MM.1S (cell line): ENCODE measurements around the gene ABTB2.

Source experiments
- DNase-seq: peaks from one replicate; pipeline ENCODE4 v3.0.0-alpha.2; 2015
- H2AFZ ChIP-seq: fragments of 300-600 bp; sonication (generic); 2 replicates; pipeline ENCODE4 v1.6.0; 2016; ENCODE audit warnings: antibody characterized with exemption, low read length
- H3F3A ChIP-seq: fragments of 300-600 bp; sonication (generic); 2 replicates; pipeline ENCODE4 v1.6.1; 2016; ENCODE audit warnings: mild to moderate bottlenecking, antibody characterized with exemption, low read length, moderate library complexity, mixed read lengths; ENCODE audit not compliant: insufficient read depth
- H3K27ac ChIP-seq: fragments of 300-600 bp; sonication (generic); 2 replicates; pipeline ENCODE4 v1.5.1; 2016; ENCODE audit warnings: mild to moderate bottlenecking, low read length
- H3K27me3 ChIP-seq: fragments of 300-600 bp; sonication (generic); replicated peaks from 2 replicates; pipeline ENCODE4 v1.6.0; 2016; ENCODE audit warnings: low read length; ENCODE audit not compliant: insufficient read depth
- H3K36me3 ChIP-seq: fragments of 300-600 bp; sonication (generic); replicated peaks from 2 replicates; pipeline ENCODE4 v1.6.1; 2016; ENCODE audit warnings: mild to moderate bottlenecking, low read length, mixed read lengths; ENCODE audit not compliant: insufficient read depth
- H3K4me1 ChIP-seq: fragments of 300-600 bp; sonication (generic); 2 replicates; pipeline ENCODE4 v1.6.1; 2016; ENCODE audit warnings: low read length, mixed read lengths
- H3K4me2 ChIP-seq: fragments of 300-600 bp; sonication (generic); 2 replicates; pipeline ENCODE4 v1.6.0; 2016; ENCODE audit warnings: low read depth, low read length
- H3K4me3 ChIP-seq: fragments of 300-600 bp; sonication (generic); 2 replicates; pipeline ENCODE4 v1.5.1; 2016; ENCODE audit warnings: low read length, mixed read lengths
- H3K79me2 ChIP-seq: fragments of 300-600 bp; sonication (generic); 2 replicates; pipeline ENCODE4 v1.6.1; 2016; ENCODE audit warnings: mixed run types, low read length, mixed read lengths
- H3K9ac ChIP-seq: fragments of 300-600 bp; sonication (generic); 2 replicates; pipeline ENCODE4 v1.6.1; 2016; ENCODE audit warnings: low read length, mixed read lengths
- H3K9me2 ChIP-seq: fragments of 300-600 bp; sonication (generic); replicated peaks from 2 replicates; pipeline ENCODE4 v1.6.1; 2016; ENCODE audit warnings: mild to moderate bottlenecking, low read length, mixed read lengths; ENCODE audit not compliant: insufficient read depth
- H3K9me3 ChIP-seq: fragments of 300-600 bp; sonication (generic); replicated peaks from 2 replicates; pipeline ENCODE4 v1.6.1; 2016; ENCODE audit warnings: mild to moderate bottlenecking, low read length, mixed read lengths; ENCODE audit not compliant: insufficient read depth
- H4K20me1 ChIP-seq: fragments of 300-600 bp; sonication (generic); 2 replicates; pipeline ENCODE4 v1.6.1; 2016; ENCODE audit warnings: mild to moderate bottlenecking, low read length, moderate library complexity, mixed read lengths; ENCODE audit not compliant: insufficient read depth
- CTCF ChIP-seq: fragments of 300-600 bp; sonication (generic); IDR thresholded peaks from 2 replicates; pipeline ENCODE4 v1.5.1; 2016; ENCODE audit warnings: antibody characterized with exemption, low read length, mixed read lengths
- EZH2 ChIP-seq: fragments of 300-600 bp; sonication (generic); optimal IDR thresholded peaks from 2 replicates; pipeline ENCODE3; 2017; ENCODE audit warnings: low read depth, mild to moderate bottlenecking, antibody characterized with exemption, low read length, mixed read lengths
- EZH2phosphoT487 ChIP-seq: fragments of 300-600 bp; sonication (generic); IDR thresholded peaks from 2 replicates; pipeline ENCODE4 v1.6.1; 2018; ENCODE audit warnings: antibody characterized with exemption, low read length

ABTB2 gene

GRCh38 chr11:34330653-34331052, 27.2 kb downstream of the ABTB2 start:
- H3K27me3 ChIP-seq: no peaks in the 10 kb centered on the region
- no peak for TF ChIP-seq EZH2phosphoT487
- TF ChIP-seq EZH2: no peak
- TF ChIP-seq CTCF: no peak
- no peak overlapping the region for H3K27ac ChIP-seq
- no peaks in the 10 kb centered on the region for H4K20me1 ChIP-seq
- H3K79me2 ChIP-seq: no peaks in the 10 kb centered on the region
- H3K9me2 ChIP-seq: no peaks in the 10 kb centered on the region
- no peaks in the 10 kb centered on the region for H3F3A ChIP-seq
- H3K36me3 ChIP-seq: no peaks in the 10 kb centered on the region
- no peak for DNase-seq
- no peak overlapping the region for H3K4me3 ChIP-seq
- H2AFZ ChIP-seq: no peak overlapping the region
- no peaks in the 10 kb centered on the region for H3K9me3 ChIP-seq
- no peak overlapping the region for H3K4me2 ChIP-seq
- H3K9ac ChIP-seq: no peak overlapping the region
- no peaks in the 10 kb centered on the region for H3K4me1 ChIP-seq

GRCh38 chr11:34329876-34330275, 27.9 kb downstream of the ABTB2 start:
- H3K27ac ChIP-seq: no peak overlapping the region
- no peaks in the 10 kb centered on the region for H3K36me3 ChIP-seq
- no peak overlapping the region for H3K4me3 ChIP-seq
- TF ChIP-seq EZH2 (no peak), CTCF (no peak), EZH2phosphoT487 (no peak)
- no peak overlapping the region for H3K4me2 ChIP-seq
- H3K9me3 ChIP-seq: no peaks in the 10 kb centered on the region
- no peak overlapping the region for H3K9ac ChIP-seq
- no peaks in the 10 kb centered on the region for H3K9me2 ChIP-seq
- no peak for DNase-seq
- no peaks in the 10 kb centered on the region for H3K4me1 ChIP-seq
- no peak overlapping the region for H2AFZ ChIP-seq
- no peaks in the 10 kb centered on the region for H4K20me1 ChIP-seq
- no peaks in the 10 kb centered on the region for H3F3A ChIP-seq
- no peaks in the 10 kb centered on the region for H3K79me2 ChIP-seq
- H3K27me3 ChIP-seq: no peaks in the 10 kb centered on the region

GRCh38 chr11:34328632-34328910, 29.2 kb downstream of the ABTB2 start:
- Histone ChIP-seq H3K27ac (no peak overlapping the region), H3F3A (no peaks in the 10 kb centered on the region), H3K9me2 (no peaks in the 10 kb centered on the region), H2AFZ (no peak overlapping the region), H3K27me3 (no peaks in the 10 kb centered on the region), H3K4me2 (no peak overlapping the region), H4K20me1 (no peaks in the 10 kb centered on the region), H3K9me3 (no peaks in the 10 kb centered on the region), H3K4me1 (no peaks in the 10 kb centered on the region), H3K9ac (no peak overlapping the region), H3K36me3 (no peaks in the 10 kb centered on the region), H3K79me2 (no peaks in the 10 kb centered on the region), H3K4me3 (no peak overlapping the region)
- TF ChIP-seq EZH2phosphoT487 (no peak), EZH2 (no peak)
- DNase-seq: no peak

GRCh38 chr11:34327804-34328631, 29.8 kb downstream of the ABTB2 start:
- H3K9ac ChIP-seq: no peak overlapping the region
- no peaks in the 10 kb centered on the region for H3K79me2 ChIP-seq
- no peaks in the 10 kb centered on the region for H3K9me2 ChIP-seq
- no peak for DNase-seq
- no peak overlapping the region for H3K4me2 ChIP-seq
- no peaks in the 10 kb centered on the region for H3K9me3 ChIP-seq
- no peak overlapping the region for H3K27ac ChIP-seq
- no peaks in the 10 kb centered on the region for H3K4me1 ChIP-seq
- no peak for TF ChIP-seq EZH2
- H4K20me1 ChIP-seq: no peaks in the 10 kb centered on the region
- H2AFZ ChIP-seq: no peak overlapping the region
- H3K4me3 ChIP-seq: no peak overlapping the region
- no peaks in the 10 kb centered on the region for H3F3A ChIP-seq
- H3K27me3 ChIP-seq: no peaks in the 10 kb centered on the region
- no peaks in the 10 kb centered on the region for H3K36me3 ChIP-seq
